HG03060 (cell line): ENCODE results near the gene CTNNA2.

ENCODE experiments used
- ATAC-seq: cut with Tn5 transposase; IDR thresholded peaks from one replicate; pipeline ENCODE4 v1.9.1; 2021; ENCODE audit warnings: low read depth, moderate number of reproducible peaks; ENCODE audit not compliant: unreplicated experiment

CTNNA2 gene

DNA sequence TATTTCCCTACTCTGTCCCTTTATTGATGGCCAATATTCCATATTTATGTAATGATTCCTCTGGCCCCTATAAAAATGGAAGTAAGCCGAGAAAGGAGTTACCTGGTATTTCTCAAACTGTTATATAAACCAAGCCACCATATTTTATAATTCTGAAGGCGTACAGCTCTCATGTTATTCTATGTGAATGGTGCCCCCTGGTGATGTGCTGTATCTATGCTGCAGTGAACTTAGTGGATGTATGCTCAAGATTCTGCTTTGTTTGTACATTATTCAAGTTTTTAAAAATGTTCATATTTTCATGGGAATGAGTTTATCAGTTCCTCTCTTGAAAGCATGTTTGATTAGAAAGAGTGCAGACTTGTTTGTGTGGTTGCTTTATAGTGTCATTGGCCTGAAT, 986.2 kb downstream of the CTNNA2 start:
- ATAC-seq: no peak

DNA sequence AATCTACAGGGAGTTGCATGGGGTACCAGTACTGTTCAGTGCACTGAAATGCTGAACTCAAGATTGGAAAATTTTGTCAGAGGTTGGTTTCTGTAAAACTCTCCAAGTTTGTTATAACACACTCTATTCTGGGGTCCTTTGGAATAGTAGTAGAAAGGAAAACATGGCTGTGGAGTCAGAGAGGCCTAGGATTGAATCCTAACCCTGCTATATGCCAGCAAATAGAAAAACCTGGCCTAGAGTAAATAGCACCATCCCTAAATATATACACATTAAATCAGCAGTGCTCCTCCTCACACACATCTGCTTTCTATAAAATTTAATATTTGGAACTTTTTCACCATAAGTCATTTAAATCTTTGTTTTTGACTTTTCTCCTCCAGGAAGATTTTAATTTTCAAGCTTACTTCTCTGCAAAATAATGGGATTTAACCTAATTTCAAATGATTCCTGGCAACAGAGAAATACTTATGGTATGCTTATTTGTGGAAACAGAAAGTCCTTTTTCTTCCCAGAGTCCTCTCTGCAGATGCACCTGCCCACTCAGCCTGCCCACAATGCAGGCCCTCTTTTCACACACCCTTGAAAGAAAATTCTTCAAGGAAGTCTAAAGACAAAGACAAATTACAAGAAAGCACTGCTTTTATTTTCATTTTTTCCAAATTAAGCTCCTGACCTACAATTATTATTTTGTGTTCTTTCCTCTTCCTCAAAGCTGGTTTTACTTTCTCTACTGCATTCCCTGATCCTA, 989.2 kb downstream of the CTNNA2 start:
- ATAC-seq: no peak

DNA sequence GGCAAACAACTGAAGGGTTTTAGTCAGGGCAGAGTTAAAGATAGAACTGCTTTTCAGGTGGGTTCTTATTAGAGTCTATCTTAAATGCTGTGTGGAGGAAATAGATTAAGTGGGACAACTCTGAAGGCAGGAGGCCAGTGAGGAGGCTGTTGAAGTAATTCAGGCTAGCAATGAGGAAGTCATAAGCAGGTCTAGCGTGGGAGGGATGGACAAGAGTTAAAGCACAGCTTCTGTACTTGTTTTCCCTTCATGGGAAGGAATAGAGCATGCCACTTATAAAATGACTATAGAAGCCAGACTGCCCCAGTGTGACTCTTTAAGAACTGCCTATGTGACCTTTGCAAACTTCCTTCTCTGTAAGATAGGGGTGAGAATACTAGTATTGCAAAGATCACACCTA, 993.7 kb downstream of the CTNNA2 start:
- no peak for ATAC-seq

DNA sequence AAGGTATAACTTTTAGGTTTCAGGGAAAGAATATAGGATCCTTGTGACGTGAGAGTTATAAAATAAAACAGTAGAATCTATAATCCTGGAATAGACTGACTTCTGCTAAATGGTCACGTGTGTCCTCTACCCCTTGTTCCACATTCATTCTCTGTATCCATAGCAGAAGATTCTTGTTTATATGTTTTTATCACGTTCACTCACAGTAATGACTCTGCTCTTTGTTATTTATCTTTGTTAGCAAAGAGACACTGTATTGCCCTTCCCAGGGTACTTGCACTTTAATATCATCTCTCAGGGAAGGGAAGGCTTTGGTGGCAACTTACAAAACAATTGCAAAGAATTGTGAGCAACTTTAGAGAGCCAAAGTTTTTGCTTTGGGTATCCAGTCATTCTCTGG, 997.9 kb downstream of the CTNNA2 start:
- ATAC-seq: no peak

DNA sequence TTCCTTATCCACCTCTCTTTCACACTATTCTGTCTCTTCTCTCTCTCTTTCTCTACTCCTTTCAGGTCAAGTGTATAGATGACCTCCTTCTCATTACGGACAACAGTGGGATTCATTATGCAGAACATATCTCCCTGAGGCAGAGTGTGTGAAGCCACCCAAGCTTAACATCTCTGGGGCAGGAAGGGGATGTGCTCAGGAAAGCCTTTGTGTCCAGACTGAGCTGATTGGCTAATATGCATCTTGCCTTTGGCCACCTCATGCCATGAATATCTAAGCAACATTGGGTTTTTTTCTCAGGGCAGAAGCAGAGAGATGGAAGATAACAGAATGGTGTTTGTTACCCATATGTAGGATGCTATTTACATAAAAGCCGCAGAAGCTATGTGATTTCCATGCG, 1003.1 kb downstream of the CTNNA2 start:
- no peak for ATAC-seq

DNA sequence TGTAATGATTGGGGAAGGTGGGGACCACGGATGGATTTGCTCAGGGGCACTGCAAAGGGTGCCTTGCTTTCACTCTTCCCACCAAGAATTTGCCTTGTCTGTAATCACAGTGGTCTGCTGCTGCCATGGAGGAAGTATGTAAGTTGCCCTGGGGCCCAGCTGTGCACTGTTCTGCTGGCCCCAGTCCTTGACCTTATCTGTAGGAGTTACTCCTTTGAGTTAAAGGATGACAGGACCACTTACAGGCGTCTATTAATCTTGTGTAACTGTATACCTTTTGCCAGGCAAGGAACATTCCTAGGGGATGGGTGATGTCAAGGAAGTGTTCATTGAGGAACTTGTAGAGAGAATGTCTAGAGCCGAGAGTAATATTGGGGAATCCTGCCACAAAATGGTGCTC, 1004.5 kb downstream of the CTNNA2 start:
- ATAC-seq: no peak

DNA sequence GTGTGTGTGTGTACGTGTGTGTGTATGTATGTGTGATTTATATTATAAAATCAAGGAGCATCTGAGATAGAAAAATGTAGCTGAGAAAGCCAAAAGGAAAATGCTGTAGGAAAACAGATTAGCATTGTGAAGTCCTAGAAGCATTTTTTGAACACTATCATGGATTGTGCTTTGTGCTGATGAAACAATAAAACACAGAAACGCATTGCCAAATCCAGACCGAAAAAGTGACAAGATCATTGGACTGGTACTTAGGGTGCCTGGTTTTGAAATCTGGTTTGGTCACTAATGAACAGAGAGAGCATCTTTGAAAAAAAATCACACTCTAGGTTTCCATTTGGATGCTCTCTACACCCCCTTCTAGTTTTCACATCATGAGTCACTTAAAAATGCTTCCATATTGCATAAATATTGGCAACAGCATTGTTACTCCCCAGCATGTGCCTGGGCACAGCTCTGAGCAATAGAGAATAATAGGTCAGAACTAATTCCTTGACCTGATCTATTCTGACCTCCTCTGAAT, 1006.3 kb downstream of the CTNNA2 start:
- no peak for ATAC-seq

DNA sequence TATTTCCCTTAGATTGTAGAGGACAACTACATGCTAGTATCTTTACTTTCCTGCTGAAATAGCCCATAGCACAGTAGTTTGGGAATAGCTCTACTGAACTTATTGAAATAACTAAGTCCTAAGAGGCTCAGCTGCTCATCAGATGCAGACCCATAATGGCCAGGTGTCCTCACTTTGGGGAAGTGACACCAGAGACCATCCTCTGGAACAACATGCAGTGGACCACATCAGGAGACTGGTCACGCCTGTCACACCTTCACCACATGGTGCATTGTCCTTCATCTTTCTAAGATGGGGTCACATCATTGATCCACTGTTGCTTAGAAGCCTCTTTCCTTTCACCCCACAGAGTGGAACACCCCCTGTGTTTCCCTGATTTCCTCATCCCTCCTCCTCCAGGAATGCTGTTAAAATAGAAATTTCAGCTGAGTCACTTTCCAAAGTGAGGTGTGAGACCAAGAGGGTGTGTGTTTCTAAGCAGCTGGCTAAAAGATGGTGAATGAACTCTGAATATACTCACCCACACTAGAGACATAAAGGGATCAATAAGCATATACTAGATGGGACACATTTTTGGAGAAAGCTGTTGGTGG, 1006.9 kb downstream of the CTNNA2 start:
- ATAC-seq: no peak

DNA sequence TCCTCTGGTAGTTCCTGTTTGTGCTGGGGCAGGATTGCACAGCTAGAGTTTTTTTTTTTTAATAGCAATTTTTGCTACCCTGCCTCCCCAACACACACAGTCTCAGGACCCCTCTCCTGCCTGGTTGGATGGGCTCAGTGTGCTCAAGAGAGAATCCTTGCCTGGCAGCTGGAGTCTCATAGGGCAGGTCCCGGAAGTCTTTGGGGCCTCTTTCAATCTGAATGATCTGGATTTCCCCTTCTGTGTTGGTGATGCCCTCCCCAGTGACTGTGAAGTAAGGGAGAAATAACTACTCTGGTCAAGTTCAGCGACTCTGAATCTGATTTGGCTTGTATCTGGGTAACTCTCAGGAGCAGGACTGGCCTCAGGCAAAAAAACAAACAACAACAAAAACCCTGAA, 1012.3 kb downstream of the CTNNA2 start:
- peak; percentile 42 for ATAC-seq

DNA sequence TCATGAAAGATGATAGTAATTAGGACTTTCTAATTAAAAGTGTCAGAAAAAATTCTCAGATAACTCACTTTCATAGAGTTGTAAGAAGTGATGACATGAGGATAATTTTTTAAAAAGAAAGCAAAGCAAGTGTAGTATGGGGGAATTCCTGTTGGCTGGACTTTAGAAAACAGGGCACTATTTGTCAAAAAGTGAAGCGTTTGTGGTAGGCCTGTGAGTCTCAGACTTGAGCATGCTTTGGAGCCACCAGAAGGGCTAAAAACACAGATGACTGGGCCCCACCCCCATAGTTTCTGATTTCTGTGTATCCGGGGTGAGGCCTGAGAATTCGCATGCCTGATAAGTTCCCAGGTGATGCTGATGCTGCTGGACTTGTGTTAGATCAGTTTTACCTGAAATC, 1014.3 kb downstream of the CTNNA2 start:
- no peak for ATAC-seq

DNA sequence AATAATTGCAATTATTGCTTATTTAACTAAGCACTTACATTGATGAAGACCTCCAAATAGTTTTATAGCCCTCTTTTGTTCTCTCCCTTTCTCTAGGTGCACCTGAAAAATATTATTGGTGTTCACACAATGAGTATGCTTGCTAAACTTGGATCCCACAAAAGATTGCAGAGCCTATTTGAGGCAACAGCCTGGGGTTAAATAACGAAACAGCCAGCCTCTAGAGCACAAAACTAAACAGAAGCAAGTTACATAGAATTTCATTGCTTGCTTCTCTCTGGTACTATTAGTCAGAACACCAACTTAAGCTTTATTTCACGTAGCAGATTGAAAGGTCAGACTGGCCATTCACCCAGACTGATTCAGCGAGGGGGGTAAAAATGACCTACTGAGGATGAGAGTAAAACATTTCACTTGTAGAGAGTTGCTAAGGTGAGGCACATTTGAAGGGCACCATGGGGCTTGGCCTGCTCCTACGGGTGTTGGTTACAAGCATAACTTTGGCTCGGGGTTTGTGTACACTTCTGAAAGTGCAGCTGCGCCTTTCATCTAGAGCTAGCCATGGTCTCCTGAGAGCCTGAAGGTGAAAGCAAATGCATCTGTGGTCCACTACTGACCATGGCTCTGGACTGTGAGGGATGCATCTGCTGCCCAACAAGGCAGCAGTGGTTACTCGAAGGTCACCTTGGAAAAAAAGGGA, 1016.8 kb downstream of the CTNNA2 start:
- peak; percentile 39 for ATAC-seq

DNA sequence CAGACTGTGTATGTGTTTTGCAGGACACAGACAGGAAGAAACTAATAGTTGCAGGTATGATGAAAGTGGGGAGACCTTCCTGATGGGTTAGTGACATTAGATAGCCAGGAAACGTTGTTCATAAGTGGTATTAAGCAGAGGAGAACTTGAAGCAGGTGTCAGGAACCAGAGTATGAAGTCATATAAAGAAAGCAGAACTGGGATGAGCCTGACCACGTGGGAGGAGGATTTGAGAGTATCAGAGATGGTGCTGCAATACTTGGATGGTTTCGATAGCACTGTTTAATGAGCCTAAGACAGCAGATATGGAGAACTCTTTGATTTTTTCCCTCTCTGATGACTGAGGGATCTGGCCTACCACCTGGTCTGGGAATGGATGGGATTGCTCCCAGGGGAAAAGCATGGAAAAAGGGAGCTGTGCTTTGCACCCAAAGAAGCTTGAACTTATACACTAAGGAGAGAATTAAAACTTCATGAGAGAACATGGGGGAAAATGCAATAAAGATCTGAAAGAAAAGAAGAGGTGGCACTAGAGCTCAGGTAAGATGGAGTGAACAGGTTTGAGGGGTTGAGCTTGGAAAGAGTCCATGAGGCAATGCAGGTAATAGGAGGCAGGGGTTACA, 1017.7 kb downstream of the CTNNA2 start:
- ATAC-seq: peak; percentile 61

DNA sequence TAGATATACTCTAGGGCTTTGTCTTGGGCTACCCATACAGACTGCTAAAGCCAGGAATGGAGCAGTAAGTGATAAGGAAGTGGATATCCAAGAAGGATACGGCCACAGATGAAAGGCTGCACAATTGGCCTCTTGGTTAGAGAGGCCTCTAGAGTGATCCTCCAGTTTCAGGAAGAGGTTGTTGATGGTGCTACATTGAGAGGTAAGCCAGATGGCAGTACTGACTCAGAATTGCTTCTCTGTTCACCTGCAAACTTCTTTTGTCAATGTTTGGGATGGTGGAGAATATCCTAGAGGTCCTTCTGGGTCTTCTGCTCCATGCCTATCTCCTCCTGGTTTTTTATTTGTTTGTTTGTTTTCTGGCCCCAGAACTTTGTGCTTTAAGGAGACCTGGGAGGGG, 1018.5 kb downstream of the CTNNA2 start:
- ATAC-seq: no peak

DNA sequence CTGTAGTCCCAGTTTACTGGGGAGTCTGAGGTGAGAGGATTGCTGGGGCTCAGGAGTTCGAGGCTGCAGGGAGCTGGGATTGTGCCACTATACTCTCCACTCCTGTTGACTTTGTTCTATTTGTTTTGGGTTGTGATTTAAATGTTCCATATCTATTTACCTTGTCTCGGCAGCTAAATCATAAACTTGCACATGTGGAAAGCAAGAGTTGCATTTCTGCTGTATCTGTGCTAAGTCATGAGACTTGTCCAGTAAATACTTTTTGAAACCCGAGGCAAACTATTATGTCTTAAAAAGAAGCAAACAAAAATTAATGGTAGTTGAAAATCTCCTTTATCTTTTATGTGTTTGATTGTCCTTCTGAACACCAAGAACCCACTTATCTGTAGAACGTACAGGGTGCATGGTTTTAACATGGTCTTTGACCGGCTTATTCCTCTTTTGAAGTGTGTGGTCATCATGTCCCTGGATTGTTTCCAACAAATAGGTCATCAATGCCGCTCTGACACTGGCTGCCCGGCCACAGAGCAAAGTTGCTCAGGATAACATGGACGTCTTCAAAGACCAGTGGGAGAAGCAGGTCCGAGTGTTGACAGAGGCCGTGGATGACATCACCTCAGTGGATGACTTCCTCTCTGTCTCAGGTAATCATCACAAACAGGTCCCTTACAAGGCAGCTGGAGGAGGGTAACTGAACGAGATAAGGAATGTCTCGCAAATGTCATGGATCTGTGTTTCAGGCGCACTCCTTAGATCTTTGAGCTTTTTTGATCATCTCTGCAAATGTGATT, 1032.8 kb downstream of the CTNNA2 start:
- no peak for ATAC-seq

DNA sequence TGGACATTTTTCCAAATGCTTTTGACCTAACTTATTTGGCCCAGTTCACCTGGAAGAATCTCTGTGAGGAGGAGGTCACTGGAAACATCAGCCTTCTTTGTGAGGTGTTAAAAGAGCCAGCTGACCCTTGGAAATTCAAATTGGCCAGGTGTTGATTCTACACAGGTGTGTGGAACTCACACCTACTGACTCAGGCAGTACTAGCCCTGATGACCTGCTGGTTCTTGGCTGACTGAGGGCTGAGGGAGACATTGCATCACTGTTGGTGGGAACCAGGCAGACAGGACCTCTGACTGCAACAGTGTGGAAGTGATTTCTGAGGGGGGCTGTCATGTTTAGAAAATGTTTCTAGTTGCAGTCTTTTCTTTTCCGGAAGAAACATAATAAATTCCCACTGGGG, 1033.9 kb downstream of the CTNNA2 start:
- no peak for ATAC-seq

DNA sequence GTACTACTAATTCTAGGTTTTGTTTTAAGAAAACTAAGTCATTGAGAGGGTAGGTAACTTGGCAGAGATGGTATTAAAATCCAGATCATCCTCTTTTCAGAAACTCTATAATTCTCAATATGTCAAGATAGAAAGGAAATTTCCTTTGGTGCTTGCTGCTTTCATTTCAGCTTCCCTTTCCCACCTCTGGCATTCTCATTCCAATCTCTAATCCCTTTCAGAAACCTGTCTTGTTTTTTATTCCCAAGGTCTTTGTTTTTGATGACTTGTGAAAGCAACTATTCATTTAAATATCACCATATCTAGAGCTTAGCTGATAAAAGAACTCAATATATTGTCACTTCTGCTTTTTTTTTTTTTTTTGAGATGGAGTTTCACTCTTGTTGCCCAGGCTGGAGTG, 1034.5 kb downstream of the CTNNA2 start:
- no peak for ATAC-seq

DNA sequence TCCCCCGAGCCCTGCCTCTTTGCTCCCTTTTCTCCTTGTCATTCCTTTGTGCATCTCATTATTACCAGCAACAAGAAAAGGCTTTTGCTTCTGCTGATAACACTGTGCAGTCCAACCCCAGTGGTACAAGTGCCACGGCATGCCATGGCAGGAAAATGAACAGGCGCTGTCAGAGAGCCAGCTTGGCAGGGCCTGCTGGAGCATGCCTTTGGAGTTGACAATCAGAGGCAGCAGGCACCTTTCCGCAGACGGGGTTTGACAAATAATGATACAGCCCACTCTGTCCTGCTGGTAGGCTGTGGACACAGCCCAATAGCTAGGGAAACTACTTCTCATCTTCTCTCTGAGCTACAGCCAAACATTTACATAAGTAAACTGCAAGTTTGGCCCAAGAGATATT, 1035.6 kb downstream of the CTNNA2 start:
- ATAC-seq: no peak

DNA sequence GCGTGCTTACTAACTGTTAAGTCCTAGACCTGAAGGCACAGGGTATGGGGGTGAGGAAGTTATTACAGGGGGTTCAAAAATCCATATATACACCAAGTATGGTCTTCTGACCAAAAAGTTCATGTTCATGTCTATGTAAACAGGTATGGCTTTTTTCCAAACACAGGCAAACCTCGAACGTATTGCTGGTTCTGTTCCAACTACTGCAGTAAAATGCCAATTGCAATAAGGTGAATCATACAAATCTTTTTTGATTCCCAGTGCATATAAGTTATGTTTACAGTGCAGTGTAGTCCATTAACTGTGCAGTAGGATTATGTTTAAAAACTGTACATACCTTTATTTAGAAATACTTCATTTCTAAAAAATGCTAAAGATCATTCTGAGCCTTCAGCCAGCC, 1037.0 kb downstream of the CTNNA2 start:
- ATAC-seq: no peak

DNA sequence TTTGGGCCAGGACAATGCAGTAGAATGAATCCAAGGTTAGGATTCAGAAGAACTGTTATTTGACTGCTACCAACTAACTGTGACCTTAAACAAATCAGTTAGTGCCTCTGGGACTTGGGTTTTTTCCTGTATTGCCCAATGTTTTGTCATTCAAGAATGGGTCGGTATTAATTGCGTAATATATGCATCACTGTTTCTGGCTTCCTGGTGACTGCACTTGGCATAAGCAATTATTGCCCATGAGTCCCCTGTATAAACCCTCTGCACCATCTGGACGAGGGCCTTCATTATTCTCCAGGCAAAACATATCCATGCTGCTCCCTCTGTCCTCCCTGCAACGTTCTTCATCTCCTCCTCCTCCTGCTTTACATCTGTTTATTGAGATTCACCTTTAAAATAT, 1047.5 kb downstream of the CTNNA2 start:
- no peak for ATAC-seq

DNA sequence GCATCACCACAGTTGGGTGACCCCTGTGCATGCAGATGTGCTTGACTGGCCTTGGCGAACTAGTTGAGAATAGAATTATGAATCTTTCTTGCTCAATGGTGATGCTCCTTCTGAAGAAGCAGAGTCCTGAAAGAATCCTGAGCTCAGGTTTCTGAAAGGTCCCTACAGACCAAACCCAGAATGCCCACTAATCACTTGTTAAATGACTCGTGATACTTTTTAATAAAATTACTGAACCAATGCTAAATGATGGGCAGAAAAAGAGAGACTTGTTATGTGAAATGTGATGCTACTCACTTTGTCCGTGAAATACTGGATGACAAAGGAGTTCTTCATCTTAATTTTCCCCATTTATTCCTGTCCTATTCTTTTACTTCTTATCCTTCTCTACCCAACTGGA, 1055.2 kb downstream of the CTNNA2 start:
- no peak for ATAC-seq
